Type B pancreatic cell (in vitro differentiated cells): Measurements from ENCODE around the gene MLLT3. TPM values are rescaled to one million over a fixed set of nuclear protein-coding genes. Genes with fewer than 3 reads are reported as not detected.
A peak's percentile ranks its signal among the peaks of the same experiment; 100 is the strongest.

Source experiments
- DNase-seq: peaks from one replicate; pipeline ENCODE4 v3.0.0; 2021; ENCODE audit warnings: mixed read lengths; ENCODE audit not compliant: unreplicated experiment; ENCODE audit errors: extremely low spot score
- H3K27ac Mint-ChIP-seq: 2 replicates; pipeline ENCODE4 v1.8.0; 2021; ENCODE audit warnings: mild to moderate bottlenecking, mixed read lengths
- H3K27me3 Mint-ChIP-seq: 2 replicates; pipeline ENCODE4 v1.8.0; 2021; ENCODE audit warnings: mixed read lengths
- H3K36me3 Mint-ChIP-seq: 2 replicates; pipeline ENCODE4 v1.8.0; 2021; ENCODE audit warnings: mixed read lengths
- H3K4me1 Mint-ChIP-seq: one replicate; pipeline ENCODE4 v1.8.0; 2021; ENCODE audit warnings: mixed read lengths; ENCODE audit not compliant: unreplicated experiment
- H3K4me3 Mint-ChIP-seq: 2 replicates; pipeline ENCODE4 v1.8.0; 2021; ENCODE audit warnings: mild to moderate bottlenecking, mixed read lengths
- H3K9me3 Mint-ChIP-seq: 2 replicates; pipeline ENCODE4 v1.8.0; 2021; ENCODE audit warnings: mixed read lengths
- microRNA-seq: library from miRNA; unstranded; fragments of <30 nt; microRNA quantifications from one replicate; pipeline ENCODE4, GENCODE V29; 2020
- total RNA-seq: library from RNA; stranded (reverse); gene quantifications from 2 replicates; pipeline ENCODE4 v1.2.1, GENCODE V29; 2021; ENCODE audit warnings: low replicate concordance
- TF ChIP-seq, protein P1 (sequence below): fragments of 200-600 bp; sonication (generic); conservative IDR thresholded peaks from 2 replicates; pipeline ENCODE4 v1.5.0; 2021; ENCODE audit warnings: antibody characterized with exemption, mild to moderate bottlenecking

Gene MLLT3
- total RNA-seq, 1 donor from 2014 or later: 44.2 TPM

DNA sequence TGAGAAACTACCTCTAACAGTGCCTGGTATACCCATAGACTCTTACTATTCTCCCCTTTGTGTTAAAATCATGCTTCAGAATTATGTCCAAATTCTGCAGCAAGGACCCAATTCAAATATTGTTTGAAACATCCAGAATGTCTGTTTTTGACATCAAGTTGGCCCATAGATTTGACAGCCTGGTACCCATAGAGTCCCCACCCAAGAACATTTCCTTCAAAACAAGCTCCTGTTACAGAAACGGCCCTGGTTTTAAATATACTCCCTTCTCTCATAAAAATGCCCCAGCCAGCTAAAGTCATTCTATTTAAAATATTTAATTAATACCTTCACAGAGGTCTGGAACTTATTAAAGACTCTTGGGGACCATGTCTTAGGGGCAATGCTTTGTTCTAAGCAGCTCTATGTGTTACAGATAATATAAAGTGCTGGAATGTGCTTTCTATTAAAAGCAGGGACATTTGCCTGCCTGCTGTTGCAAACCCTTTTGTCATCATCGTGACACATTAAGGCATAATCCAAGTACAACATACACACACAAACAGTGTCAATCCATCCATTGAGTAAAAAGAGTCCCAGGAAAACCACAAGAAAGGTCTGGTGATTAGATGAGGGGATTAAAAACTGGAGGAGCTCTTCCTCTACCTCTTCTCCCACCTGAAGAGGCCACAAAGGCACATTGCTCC, 321.7 kb downstream of the MLLT3 start:
- no peak overlapping the region for H3K27ac Mint-ChIP-seq
- H3K9me3 Mint-ChIP-seq: no peaks in the 10 kb centered on the region

DNA sequence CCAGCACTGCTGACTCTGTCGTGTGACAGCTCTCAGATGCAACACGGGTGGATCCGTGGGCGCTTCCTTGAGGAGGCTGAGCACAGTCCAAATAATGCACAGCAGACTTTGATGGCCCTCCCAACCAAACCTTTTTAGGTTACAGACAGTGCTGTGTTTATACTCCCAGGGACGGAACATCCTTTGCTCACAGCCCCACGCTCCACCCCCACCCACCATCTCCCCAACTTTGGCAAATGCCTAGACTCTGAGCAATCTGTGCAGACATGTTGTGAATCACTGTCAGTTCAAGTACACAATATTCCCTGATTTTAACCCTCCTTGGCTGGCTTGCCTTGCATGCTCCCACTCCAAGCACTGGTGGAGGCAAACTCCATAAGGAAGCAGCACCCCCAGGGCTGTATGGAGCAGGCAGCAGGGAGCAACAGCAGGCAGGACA, 324.6 kb downstream of the MLLT3 start:
- no peak overlapping the region for H3K4me3 Mint-ChIP-seq
- H3K36me3 Mint-ChIP-seq: no peaks in the 10 kb centered on the region
- no peak overlapping the region for H3K27ac Mint-ChIP-seq
- TF ChIP-seq, protein P1, sequence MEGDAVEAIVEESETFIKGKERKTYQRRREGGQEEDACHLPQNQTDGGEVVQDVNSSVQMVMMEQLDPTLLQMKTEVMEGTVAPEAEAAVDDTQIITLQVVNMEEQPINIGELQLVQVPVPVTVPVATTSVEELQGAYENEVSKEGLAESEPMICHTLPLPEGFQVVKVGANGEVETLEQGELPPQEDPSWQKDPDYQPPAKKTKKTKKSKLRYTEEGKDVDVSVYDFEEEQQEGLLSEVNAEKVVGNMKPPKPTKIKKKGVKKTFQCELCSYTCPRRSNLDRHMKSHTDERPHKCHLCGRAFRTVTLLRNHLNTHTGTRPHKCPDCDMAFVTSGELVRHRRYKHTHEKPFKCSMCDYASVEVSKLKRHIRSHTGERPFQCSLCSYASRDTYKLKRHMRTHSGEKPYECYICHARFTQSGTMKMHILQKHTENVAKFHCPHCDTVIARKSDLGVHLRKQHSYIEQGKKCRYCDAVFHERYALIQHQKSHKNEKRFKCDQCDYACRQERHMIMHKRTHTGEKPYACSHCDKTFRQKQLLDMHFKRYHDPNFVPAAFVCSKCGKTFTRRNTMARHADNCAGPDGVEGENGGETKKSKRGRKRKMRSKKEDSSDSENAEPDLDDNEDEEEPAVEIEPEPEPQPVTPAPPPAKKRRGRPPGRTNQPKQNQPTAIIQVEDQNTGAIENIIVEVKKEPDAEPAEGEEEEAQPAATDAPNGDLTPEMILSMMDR: no peak
- no peaks in the 10 kb centered on the region for H3K27me3 Mint-ChIP-seq
- H3K4me1 Mint-ChIP-seq: no peaks in the 10 kb centered on the region
- no peak for DNase-seq
- no peaks in the 10 kb centered on the region for H3K9me3 Mint-ChIP-seq

More for the DNA sequence above, 321.7 kb downstream of the MLLT3 start:
- H3K27me3 Mint-ChIP-seq: no peaks in the 10 kb centered on the region
- no peak overlapping the region for H3K4me3 Mint-ChIP-seq
- peaks cover 12% of the 10 kb centered on the region for H3K4me1 Mint-ChIP-seq
- H3K36me3 Mint-ChIP-seq: no peaks in the 10 kb centered on the region
- DNase-seq: no peak
- TF ChIP-seq, protein P1: no peak

DNA sequence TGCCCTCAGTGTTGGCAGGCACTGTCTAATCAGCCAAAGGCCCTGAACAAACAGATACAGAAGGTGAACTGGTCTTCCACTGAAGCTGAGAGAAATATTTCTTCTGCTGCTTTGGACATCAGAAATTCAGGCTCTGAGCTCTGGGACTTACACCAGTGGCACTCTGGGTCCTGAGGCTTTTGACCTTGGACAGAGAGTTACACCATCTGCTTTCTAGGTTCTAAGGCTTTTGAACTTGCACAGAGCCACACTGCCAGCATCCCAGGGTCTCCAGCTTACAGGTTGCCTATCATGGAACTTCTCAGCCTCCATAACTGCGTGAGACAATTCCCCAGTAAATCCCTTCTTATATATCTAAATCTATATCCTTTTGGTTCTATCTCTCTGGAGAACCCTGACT, 326.7 kb downstream of the MLLT3 start:
- no peak overlapping the region for H3K27ac Mint-ChIP-seq
- TF ChIP-seq, protein P1: no peak
- no peak for DNase-seq
- H3K9me3 Mint-ChIP-seq: peaks cover 4% of the 10 kb centered on the region
- no peak overlapping the region for H3K4me3 Mint-ChIP-seq
- H3K27me3 Mint-ChIP-seq: no peaks in the 10 kb centered on the region
- peaks cover 3% of the 10 kb centered on the region for H3K4me1 Mint-ChIP-seq
- H3K36me3 Mint-ChIP-seq: no peaks in the 10 kb centered on the region

DNA sequence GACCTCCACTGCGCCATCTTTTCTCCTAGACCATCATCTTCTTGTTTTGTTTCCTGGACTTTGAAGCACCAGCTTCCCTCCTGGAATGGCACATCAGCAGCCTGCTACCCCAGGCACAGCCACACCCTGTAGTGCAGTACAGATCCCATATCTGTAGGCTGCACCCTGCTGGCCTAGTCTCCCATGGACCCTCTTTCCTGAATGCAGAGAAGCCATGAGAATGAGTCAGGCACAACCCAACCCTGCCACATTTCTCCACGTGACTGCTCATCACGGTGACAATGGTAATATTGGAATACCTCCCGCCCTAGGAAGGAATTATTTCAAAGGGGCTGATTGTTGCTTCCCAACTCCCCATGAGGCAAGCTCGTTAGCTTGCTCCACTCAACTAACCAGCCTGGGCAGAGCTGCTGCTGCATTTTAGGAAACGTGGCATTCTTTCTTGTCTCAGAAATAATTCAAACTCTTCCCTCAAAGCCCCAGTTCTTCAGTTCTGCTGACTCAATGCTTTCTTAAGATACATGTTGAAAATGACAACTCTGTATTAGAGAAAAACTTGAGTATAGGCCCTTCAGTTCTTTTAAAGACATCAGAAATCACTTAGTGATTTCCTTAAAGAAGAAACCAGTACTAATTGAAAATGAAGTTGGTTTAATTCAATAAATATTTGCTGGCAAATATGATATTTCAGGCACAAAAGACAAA, 328.1 kb downstream of the MLLT3 start:
- H3K36me3 Mint-ChIP-seq: no peaks in the 10 kb centered on the region
- no peak for DNase-seq
- peaks cover 3% of the 10 kb centered on the region for H3K4me1 Mint-ChIP-seq
- H3K27me3 Mint-ChIP-seq: no peaks in the 10 kb centered on the region
- H3K4me3 Mint-ChIP-seq: no peak overlapping the region
- peak overlapping the region; percentile 88 for H3K27ac Mint-ChIP-seq
- TF ChIP-seq, protein P1: no peak
- peaks cover 4% of the 10 kb centered on the region for H3K9me3 Mint-ChIP-seq

DNA sequence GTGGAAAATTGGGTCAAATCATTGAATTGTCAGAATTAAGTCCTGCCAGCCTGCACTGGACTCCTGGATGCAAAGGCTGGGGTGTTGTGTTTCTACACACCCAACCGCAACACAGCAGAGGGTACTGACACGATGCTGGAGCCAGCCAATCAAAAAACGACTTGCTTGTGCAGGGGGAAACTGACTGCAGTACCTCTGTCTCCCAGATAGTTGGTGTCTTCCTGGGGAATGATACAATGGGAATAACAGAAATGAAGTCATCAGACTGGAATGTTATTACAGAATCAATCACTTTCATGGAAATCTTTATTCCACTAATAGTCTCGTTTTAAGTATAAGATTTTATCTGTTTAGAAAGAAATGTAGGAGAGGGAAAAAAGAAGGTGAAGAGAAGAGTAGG, 330.3 kb downstream of the MLLT3 start:
- peaks cover 4% of the 10 kb centered on the region for H3K9me3 Mint-ChIP-seq
- no peak overlapping the region for H3K4me3 Mint-ChIP-seq
- no peaks in the 10 kb centered on the region for H3K27me3 Mint-ChIP-seq
- H3K36me3 Mint-ChIP-seq: no peaks in the 10 kb centered on the region
- TF ChIP-seq, protein P1: peak; percentile 42
- peaks cover 3% of the 10 kb centered on the region for H3K4me1 Mint-ChIP-seq
- H3K27ac Mint-ChIP-seq: peak overlapping the region; percentile 21
- DNase-seq: no peak

Small RNAs within 50 kb of the gene (microRNA-seq; reads per million reads assigned to microRNA genes)
- gene MIR4473: 25.3 reads per million, percentile 48 among the genes with 10 or more reads in this experiment
- gene MIR4474: 4.1 reads per million, percentile 15 among the genes with 10 or more reads in this experiment

Other genes with a start within 250 kb of the MLLT3 start
- 46.1 and 51.0 TPM in 2 replicates for gene FOCAD, start 61.8 kb upstream of the MLLT3 start, total RNA-seq